ENCODE data around the gene FARP1.

The FARP1 gene

GRCh38 chr13:98297745-98298144 is 154.9 kb downstream of the FARP1 start:
- TF ChIP-seq POLR2AphosphoS5 (IDR thresholded peaks at IDR 0.05; ENCODE audit: low read depth, low read length) (no peak), FOXP2 (optimal IDR thresholded peaks at IDR 0.05; ENCODE audit: borderline replicate concordance, extremely low read depth, extremely low read length, insufficient read depth) (no peak), TAF1 (IDR thresholded peaks at IDR 0.05; ENCODE audit: borderline replicate concordance, insufficient read depth, low read length) (no peak), REST (IDR thresholded peaks at IDR 0.05; ENCODE audit: insufficient read depth in 1 of 2, low read depth in 2 of 2, low read length in 2 of 2) (no peak), SIN3A (IDR thresholded peaks at IDR 0.05; ENCODE audit: borderline replicate concordance, insufficient read depth, low read length) (no peak)

- TF ChIP-seq SIN3A (IDR thresholded peaks at IDR 0.05; ENCODE audit: borderline replicate concordance, insufficient read depth, low read length) (no peak), REST (IDR thresholded peaks at IDR 0.05; ENCODE audit: insufficient read depth in 1 of 2, low read depth in 2 of 2, low read length in 2 of 2) (no peak), POLR2AphosphoS5 (IDR thresholded peaks at IDR 0.05; ENCODE audit: low read depth, low read length) (no peak), TAF1 (IDR thresholded peaks at IDR 0.05; ENCODE audit: borderline replicate concordance, insufficient read depth, low read length) (no peak), FOXP2 (optimal IDR thresholded peaks at IDR 0.05; ENCODE audit: borderline replicate concordance, extremely low read depth, extremely low read length, insufficient read depth) (no peak)
Measured at GRCh38 chr13:98298599-98298998, 155.7 kb downstream of the FARP1 start.

- no peak for TF ChIP-seq TAF1 (IDR thresholded peaks at IDR 0.05; ENCODE audit: borderline replicate concordance, insufficient read depth, low read length)
- TF ChIP-seq FOXP2 (optimal IDR thresholded peaks at IDR 0.05; ENCODE audit: borderline replicate concordance, extremely low read depth, extremely low read length, insufficient read depth): no peak
Measured at GRCh38 chr13:98299235-98299965, 156.5 kb downstream of the FARP1 start.

- no peak for TF ChIP-seq SIN3A (IDR thresholded peaks at IDR 0.05; ENCODE audit: borderline replicate concordance, insufficient read depth, low read length)
- TF ChIP-seq POLR2AphosphoS5 (IDR thresholded peaks at IDR 0.05; ENCODE audit: low read depth, low read length): no peak
- TF ChIP-seq TAF1 (IDR thresholded peaks at IDR 0.05; ENCODE audit: borderline replicate concordance, insufficient read depth, low read length): no peak
- no peak for TF ChIP-seq REST (IDR thresholded peaks at IDR 0.05; ENCODE audit: insufficient read depth in 1 of 2, low read depth in 2 of 2, low read length in 2 of 2)
- no peak for TF ChIP-seq FOXP2 (optimal IDR thresholded peaks at IDR 0.05; ENCODE audit: borderline replicate concordance, extremely low read depth, extremely low read length, insufficient read depth)
Measured at GRCh38 chr13:98299966-98300350, 157.1 kb downstream of the FARP1 start.

GRCh38 chr13:98300956-98301641 is 158.2 kb downstream of the FARP1 start:
- TF ChIP-seq SIN3A (IDR thresholded peaks at IDR 0.05; ENCODE audit: borderline replicate concordance, insufficient read depth, low read length) (no peak), REST (IDR thresholded peaks at IDR 0.05; ENCODE audit: insufficient read depth in 1 of 2, low read depth in 2 of 2, low read length in 2 of 2) (no peak), FOXP2 (optimal IDR thresholded peaks at IDR 0.05; ENCODE audit: borderline replicate concordance, extremely low read depth, extremely low read length, insufficient read depth) (no peak), TAF1 (IDR thresholded peaks at IDR 0.05; ENCODE audit: borderline replicate concordance, insufficient read depth, low read length) (no peak), POLR2AphosphoS5 (IDR thresholded peaks at IDR 0.05; ENCODE audit: low read depth, low read length) (no peak)

All from PFSK-1 (cell line).